ENCODE results near the gene FNDC8. TPM values are rescaled to one million over a fixed set of nuclear protein-coding genes. Genes with fewer than 3 reads are reported as not detected.

Gene FNDC8
- total RNA-seq, 4 donors from 2014 or later = not detected

DNA sequence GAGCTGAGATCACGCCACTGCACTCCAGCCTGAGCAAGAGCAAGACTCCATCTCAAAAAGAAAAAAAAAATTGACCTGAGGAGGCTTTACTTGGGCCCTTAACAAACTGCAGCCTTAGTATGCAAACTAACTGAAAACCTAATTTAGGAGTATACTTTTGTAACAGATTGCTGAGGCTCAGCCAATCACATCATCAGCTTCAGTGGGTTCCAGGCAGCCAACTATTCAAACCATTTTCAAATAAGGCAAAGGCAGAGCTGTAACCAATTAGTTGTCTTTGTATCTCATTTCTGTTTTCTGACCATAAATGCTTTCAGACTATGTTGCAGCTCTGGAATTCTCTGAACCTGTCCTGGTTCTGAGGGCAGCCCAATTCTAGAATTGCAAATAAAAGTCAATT lies 25.7 kb upstream of the FNDC8 start:
- no peak overlapping the region for H3K27ac ChIP-seq
- H3K4me1 ChIP-seq = no peaks in the 10 kb centered on the region
- in situ Hi-C loops (cut with MboI; ENCODE audit: low pct_ligation_motif_present in 1 of 4, low pct_unique_long_range_greater_than_20kb in 1 of 4, low sequenced_read_pairs in 3 of 4) (loop anchor here (10.0 to 25.0 kb wide), 2 partner anchors 101 to 108 kb away; partner anchors contain the start of gene LIG3 (in 1 of the 4)), intact Hi-C loops (cut with DNase I; ENCODE audit: low total_unique reads) (no loop called here)
- WGBS, 2 donors (ENCODE audit: low coverage in 1 of 2) = 100% methylated on average over 1 of the region's 1 CpG; no CpG with 5 or more reads in 1 of the 2 donors
- H3K4me3 ChIP-seq = no peak overlapping the region
- H3K9me3 ChIP-seq = no peaks in the 10 kb centered on the region
- peaks cover 0 to 7% (median 3%) of the 10 kb centered on the region in 4 donors for H3K36me3 ChIP-seq
- no peak for DNase-seq
- no peaks in the 10 kb centered on the region for H3K27me3 ChIP-seq
- TF ChIP-seq, protein P1, sequence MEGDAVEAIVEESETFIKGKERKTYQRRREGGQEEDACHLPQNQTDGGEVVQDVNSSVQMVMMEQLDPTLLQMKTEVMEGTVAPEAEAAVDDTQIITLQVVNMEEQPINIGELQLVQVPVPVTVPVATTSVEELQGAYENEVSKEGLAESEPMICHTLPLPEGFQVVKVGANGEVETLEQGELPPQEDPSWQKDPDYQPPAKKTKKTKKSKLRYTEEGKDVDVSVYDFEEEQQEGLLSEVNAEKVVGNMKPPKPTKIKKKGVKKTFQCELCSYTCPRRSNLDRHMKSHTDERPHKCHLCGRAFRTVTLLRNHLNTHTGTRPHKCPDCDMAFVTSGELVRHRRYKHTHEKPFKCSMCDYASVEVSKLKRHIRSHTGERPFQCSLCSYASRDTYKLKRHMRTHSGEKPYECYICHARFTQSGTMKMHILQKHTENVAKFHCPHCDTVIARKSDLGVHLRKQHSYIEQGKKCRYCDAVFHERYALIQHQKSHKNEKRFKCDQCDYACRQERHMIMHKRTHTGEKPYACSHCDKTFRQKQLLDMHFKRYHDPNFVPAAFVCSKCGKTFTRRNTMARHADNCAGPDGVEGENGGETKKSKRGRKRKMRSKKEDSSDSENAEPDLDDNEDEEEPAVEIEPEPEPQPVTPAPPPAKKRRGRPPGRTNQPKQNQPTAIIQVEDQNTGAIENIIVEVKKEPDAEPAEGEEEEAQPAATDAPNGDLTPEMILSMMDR (IDR thresholded peaks at IDR 0.05) = no peak
- TF ChIP-seq EP300 (IDR thresholded peaks at IDR 0.05; ENCODE audit: low read depth) = no peak
- no peak for TF ChIP-seq POLR2AphosphoS5 (IDR thresholded peaks at IDR 0.05)
- TF ChIP-seq POLR2A (IDR thresholded peaks at IDR 0.05) = no peak

DNA sequence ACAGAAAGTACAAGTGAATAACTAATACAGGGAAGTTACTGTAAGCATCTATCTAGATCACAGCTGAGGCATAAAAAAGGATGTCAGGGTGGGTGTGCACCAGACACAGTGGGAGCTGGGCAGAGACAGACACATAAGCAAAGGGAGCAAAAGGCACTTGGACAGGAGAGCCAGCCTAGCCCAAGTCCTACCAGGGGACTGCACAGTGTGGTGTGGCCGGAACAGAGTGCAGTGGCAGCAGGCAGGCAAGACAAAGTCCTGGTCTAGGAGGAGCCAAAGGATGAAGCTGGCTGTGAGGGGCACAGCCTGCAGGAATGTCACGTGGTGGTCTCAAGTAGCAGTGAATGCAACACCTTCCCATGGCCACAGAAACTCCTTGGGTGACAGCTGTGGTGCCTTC lies 23.6 kb upstream of the FNDC8 start:
- no peaks in the 10 kb centered on the region for H3K27me3 ChIP-seq
- no peak overlapping the region for H3K4me3 ChIP-seq
- no peak overlapping the region for H3K27ac ChIP-seq
- H3K4me1 ChIP-seq = no peaks in the 10 kb centered on the region
- intact Hi-C loops (cut with DNase I; ENCODE audit: low total_unique reads) (no loop called here), in situ Hi-C loops (cut with MboI; ENCODE audit: low pct_ligation_motif_present in 1 of 4, low pct_unique_long_range_greater_than_20kb in 1 of 4, low sequenced_read_pairs in 3 of 4) (loop anchor here (10.0 to 25.0 kb wide), 2 partner anchors 103 to 110 kb away; partner anchors contain the start of gene LIG3 (in 1 of the 4))
- no peak for DNase-seq
- 93% methylated on average over 2 of the region's 2 CpGs; no CpG with 5 or more reads in 1 of the 2 donors for WGBS, 2 donors (ENCODE audit: low coverage in 1 of 2)
- H3K9me3 ChIP-seq = no peaks in the 10 kb centered on the region
- peaks cover 0 to 14% (median 5%) of the 10 kb centered on the region in 4 donors for H3K36me3 ChIP-seq
- TF ChIP-seq POLR2A (IDR thresholded peaks at IDR 0.05) (no peak), POLR2AphosphoS5 (IDR thresholded peaks at IDR 0.05) (no peak), EP300 (IDR thresholded peaks at IDR 0.05; ENCODE audit: low read depth) (no peak)
- TF ChIP-seq, protein P1 (IDR thresholded peaks at IDR 0.05) = no peak

DNA sequence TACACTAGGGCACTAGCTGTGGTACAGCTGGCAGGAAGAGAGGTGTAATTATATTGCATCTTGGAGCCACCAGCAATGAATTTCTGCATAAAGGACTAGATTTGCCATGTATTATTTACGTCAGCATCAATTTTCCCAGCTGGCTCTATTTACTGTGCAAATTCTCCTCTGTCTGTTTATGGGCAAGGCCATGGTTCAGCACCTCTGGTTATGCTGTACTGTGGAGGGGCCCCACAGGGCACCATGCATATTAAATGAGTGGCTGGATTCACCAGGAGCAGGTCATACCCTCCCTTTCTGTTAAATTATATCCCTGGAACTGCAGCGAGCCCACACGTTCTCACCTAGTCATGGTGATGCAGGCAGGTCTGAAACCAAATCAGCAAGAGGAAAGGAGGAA lies 21.5 kb upstream of the FNDC8 start:
- in situ Hi-C loops (cut with MboI; ENCODE audit: low pct_ligation_motif_present in 1 of 4, low pct_unique_long_range_greater_than_20kb in 1 of 4, low sequenced_read_pairs in 3 of 4) = loop anchor here (10.0 to 25.0 kb wide), 5 partner anchors 105 to 663 kb away; partner anchors contain the start of gene LIG3 (in 1 of the 4)

DNA sequence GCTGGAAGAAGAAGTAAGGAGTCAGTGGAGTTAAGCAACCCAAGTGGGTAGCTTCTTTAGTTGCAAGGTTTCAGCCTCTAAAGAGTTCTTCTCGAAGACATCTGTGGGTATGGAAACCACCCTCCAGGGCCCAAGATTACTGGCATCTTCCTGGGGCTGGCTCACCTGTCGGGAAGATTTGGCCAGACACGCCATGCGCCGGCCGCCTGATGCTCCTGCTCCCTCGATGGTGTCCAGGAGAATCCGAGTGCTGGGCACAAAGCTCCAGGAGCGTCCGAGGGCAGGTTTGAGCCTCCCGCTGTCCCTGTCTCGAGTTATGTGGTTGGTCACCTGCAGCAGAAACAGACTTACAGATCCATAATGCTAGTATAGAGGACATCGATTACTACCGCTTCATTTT lies 20.4 kb upstream of the FNDC8 start:
- in situ Hi-C loops (cut with MboI; ENCODE audit: low pct_ligation_motif_present in 1 of 4, low pct_unique_long_range_greater_than_20kb in 1 of 4, low sequenced_read_pairs in 3 of 4) = loop anchor here in 2 of 4 donors (25.0 kb wide), 3 partner anchors 439 to 664 kb away; no protein-coding TSS in a partner anchor
- DNase-seq = no peak

More for the DNA sequence above, 21.5 kb upstream of the FNDC8 start:
- 91 to 100% methylated on average over 1 to 3 of the region's 3 CpGs for WGBS, 2 donors (ENCODE audit: low coverage in 1 of 2)
- Histone ChIP-seq H3K4me3 (no peak overlapping the region), H3K27ac (no peak overlapping the region), H3K9me3 (no peaks in the 10 kb centered on the region), H3K36me3 (peaks cover 0 to 14% (median 5%) of the 10 kb centered on the region in 4 donors), H3K27me3 (no peaks in the 10 kb centered on the region), H3K4me1 (no peaks in the 10 kb centered on the region)
- intact Hi-C loops (cut with DNase I; ENCODE audit: low total_unique reads) = no loop called here
- DNase-seq = no peak
- no peak for TF ChIP-seq EP300 (IDR thresholded peaks at IDR 0.05; ENCODE audit: low read depth)
- TF ChIP-seq POLR2A (IDR thresholded peaks at IDR 0.05) = no peak
- TF ChIP-seq, protein P1 (IDR thresholded peaks at IDR 0.05) = no peak
- no peak for TF ChIP-seq POLR2AphosphoS5 (IDR thresholded peaks at IDR 0.05)

More for the DNA sequence above, 20.4 kb upstream of the FNDC8 start:
- no peaks in the 10 kb centered on the region for H3K4me1 ChIP-seq
- intact Hi-C loops (cut with DNase I; ENCODE audit: low total_unique reads) = no loop called here
- H3K27me3 ChIP-seq = no peaks in the 10 kb centered on the region
- H3K27ac ChIP-seq = no peak overlapping the region
- H3K36me3 ChIP-seq = peaks cover 0 to 14% (median 5%) of the 10 kb centered on the region in 4 donors
- H3K4me3 ChIP-seq = no peak overlapping the region
- H3K9me3 ChIP-seq = no peaks in the 10 kb centered on the region
- 96% methylated on average over 14 of the region's 14 CpGs; no CpG with 5 or more reads in 1 of the 2 donors for WGBS, 2 donors (ENCODE audit: low coverage in 1 of 2)
- TF ChIP-seq POLR2AphosphoS5 (IDR thresholded peaks at IDR 0.05) = no peak
- TF ChIP-seq, protein P1 (IDR thresholded peaks at IDR 0.05) = no peak
- no peak for TF ChIP-seq POLR2A (IDR thresholded peaks at IDR 0.05)

Data from transverse colon (tissue), 4 donors.